GM21515 (cell line): ENCODE results near the gene ZC3HAV1.
"Not testable (repeated sequence)": the region's sequence is repeated elsewhere in the genome, so short reads cannot be mapped to it uniquely, and the experiment has no call there.

Experiments
- ATAC-seq: cut with Tn5 transposase; IDR thresholded peaks from one replicate; pipeline ENCODE4 v1.9.1; 2021; ENCODE audit not compliant: unreplicated experiment

The ZC3HAV1 gene

GRCh38 chr7:139026551-139026950 is 83.0 kb downstream of the ZC3HAV1 start:
- no peak for ATAC-seq

- not testable (repeated sequence) for ATAC-seq
Observed at GRCh38 chr7:139025861-139026260, 83.7 kb downstream of the ZC3HAV1 start.

- no peak for ATAC-seq
Observed at GRCh38 chr7:139023076-139023475, 86.4 kb downstream of the ZC3HAV1 start.

GRCh38 chr7:139022286-139022685 is 87.2 kb downstream of the ZC3HAV1 start:
- no peak for ATAC-seq

- no peak for ATAC-seq
Observed at GRCh38 chr7:139018910-139019309, 90.6 kb downstream of the ZC3HAV1 start.

GRCh38 chr7:139016931-139017511 is 92.5 kb downstream of the ZC3HAV1 start:
- peak; percentile 92 for ATAC-seq

- ATAC-seq: no peak
Observed at GRCh38 chr7:139011373-139011772, 98.1 kb downstream of the ZC3HAV1 start.

- ATAC-seq: no peak
Observed at GRCh38 chr7:139004321-139005090, 105.0 kb downstream of the ZC3HAV1 start.

- ATAC-seq: no peak
Observed at GRCh38 chr7:138999414-138999813, 110.1 kb downstream of the ZC3HAV1 start.
